Mammary epithelial cell (primary cell): ENCODE data around the gene ZBED1.

Experiments
- EZH2 ChIP-seq: IDR thresholded peaks from 2 replicates; pipeline ENCODE4 v1.6.1; 2012; ENCODE audit warnings: low read length, inconsistent platforms, borderline replicate concordance
- TF ChIP-seq, protein P1 (sequence below), 2 donors: IDR thresholded peaks in 1 of 2; conservative IDR thresholded peaks in 1 of 2; 2 replicates each; pipeline ENCODE4 v1.5.1; 2011 to 2012; ENCODE audit warnings: inconsistent platforms in 2 of 2, low read length in 2 of 2, mild to moderate bottlenecking in 2 of 2, control low read depth in 1 of 2, low read depth in 1 of 2; ENCODE audit not compliant: insufficient read depth in 1 of 2; ENCODE audit errors: extremely low read depth in 1 of 2

DNA sequence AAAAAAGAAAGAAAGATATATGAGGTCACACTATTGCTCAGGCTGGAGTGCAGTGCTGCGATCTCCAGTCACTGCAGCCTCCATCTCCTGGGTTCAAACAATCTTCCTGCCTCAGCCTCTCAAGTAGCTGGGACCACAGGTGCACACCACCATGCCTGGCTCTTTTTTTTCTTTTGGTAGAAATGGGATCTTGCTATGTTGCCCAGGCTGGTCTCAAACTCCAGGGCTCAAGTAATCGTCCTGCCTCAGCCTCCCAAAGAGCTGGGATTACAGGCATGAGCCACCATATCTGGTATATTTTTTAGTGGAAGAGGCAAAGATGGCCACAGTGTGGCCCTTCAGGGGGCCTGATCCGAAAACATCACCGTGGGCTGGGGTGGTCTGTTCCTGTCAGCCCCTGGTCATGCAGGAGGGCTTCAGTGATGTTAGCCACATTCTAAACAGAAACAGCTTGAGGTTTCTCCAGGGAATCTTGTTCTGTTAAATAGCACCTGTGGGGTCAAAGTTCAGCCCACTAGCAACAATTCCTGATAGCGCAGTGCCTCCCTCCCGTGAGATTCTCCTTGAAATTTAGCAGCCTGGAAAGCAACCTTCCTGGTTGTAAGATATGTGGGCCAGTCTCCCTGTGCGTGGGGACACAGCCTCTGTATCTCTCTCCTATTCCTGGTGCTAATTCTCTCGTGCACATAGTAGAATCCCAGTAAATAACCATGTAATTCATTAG lies 7.3 kb upstream of the ZBED1 start:
- TF ChIP-seq, protein P1, sequence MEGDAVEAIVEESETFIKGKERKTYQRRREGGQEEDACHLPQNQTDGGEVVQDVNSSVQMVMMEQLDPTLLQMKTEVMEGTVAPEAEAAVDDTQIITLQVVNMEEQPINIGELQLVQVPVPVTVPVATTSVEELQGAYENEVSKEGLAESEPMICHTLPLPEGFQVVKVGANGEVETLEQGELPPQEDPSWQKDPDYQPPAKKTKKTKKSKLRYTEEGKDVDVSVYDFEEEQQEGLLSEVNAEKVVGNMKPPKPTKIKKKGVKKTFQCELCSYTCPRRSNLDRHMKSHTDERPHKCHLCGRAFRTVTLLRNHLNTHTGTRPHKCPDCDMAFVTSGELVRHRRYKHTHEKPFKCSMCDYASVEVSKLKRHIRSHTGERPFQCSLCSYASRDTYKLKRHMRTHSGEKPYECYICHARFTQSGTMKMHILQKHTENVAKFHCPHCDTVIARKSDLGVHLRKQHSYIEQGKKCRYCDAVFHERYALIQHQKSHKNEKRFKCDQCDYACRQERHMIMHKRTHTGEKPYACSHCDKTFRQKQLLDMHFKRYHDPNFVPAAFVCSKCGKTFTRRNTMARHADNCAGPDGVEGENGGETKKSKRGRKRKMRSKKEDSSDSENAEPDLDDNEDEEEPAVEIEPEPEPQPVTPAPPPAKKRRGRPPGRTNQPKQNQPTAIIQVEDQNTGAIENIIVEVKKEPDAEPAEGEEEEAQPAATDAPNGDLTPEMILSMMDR (conservative IDR thresholded peaks at IDR 0.05 in 1 of 2, IDR thresholded peaks at IDR 0.05 in 1 of 2; ENCODE audit: extremely low read depth in 1 of 2, insufficient read depth in 1 of 2, low read depth in 1 of 2, low read length in 2 of 2): no peak
- TF ChIP-seq EZH2: no peak
